Pancreas (tissue), 10 donors: ENCODE measurements around the gene ZAP70. TPM values are rescaled to one million over a fixed set of nuclear protein-coding genes. Genes with fewer than 3 reads are reported as not detected.
A peak's percentile ranks its signal among the peaks of the same experiment; 100 is the strongest.

Experiments
- ATAC-seq, 4 donors: fragments of 200-7000 bp; cut with Tn5 transposase; one replicate each; pipeline versions ENCODE4 v1.8.0 to v1.9.1; 2020; ENCODE audit warnings: mild to moderate bottlenecking in 4 of 4, moderate library complexity in 4 of 4
- DNase-seq, 6 donors: peaks; one replicate each; pipeline ENCODE4 v3.0.0-alpha.2; 2020
- FAIRE-seq: peaks from 2 replicates; lab custom pipeline; 2012; peaks lifted over from hg19 to GRCh38; lab: Jason Lieb, UNC
- H3K27ac ChIP-seq, 4 donors: fragments of 200-600 bp; sonication (generic); 1 replicate in 3 of 4; 2 replicates in 1 of 4; pipeline versions ENCODE4 v1.5.0 to v1.8.0; 2020
- H3K27me3 ChIP-seq, 4 donors: fragments of 200-600 bp; one replicate each; pipeline ENCODE4 v1.8.0; 2021
- H3K36me3 ChIP-seq, 3 donors: fragments of 200-600 bp; sonication (generic) in 1 of 3; one replicate each; pipeline versions ENCODE4 v1.5.0 to v1.8.0; 2020 to 2021
- H3K4me1 ChIP-seq, 3 donors: fragments of 200-600 bp; one replicate each; pipeline ENCODE4 v1.8.0; 2021
- H3K4me3 ChIP-seq, 4 donors: fragments of 200-600 bp; sonication (generic) in 2 of 4; one replicate each; pipeline versions ENCODE4 v1.5.0 to v1.8.0; 2020 to 2021
- H3K9me3 ChIP-seq, 4 donors: fragments of 200-600 bp; one replicate each; pipeline ENCODE4 v1.8.0; 2021
- WGBS, 2 donors: extraction: QIAGEN DNeasy Blood & Tissue Kit; methylation state at CpG; one replicate each; pipeline ENCODE4 v1.1.7; 2013; 5-methylcytosine and 5-hydroxymethylcytosine counted together
- intact Hi-C, 3 donors: fragments of 100-400 bp; cut with DNase I; formaldehyde crosslinking; loops; one replicate each; pipeline versions ENCODE4 v1.11.1 to v1.14.2; 2022
- polyA plus RNA-seq, 2 donors: library from polyadenylated mRNA; stranded (reverse); fragments of 200-250 nt; gene quantifications; one replicate each; pipeline ENCODE4 v1.2.3, GENCODE V29; 2013
- total RNA-seq, 6 donors: library from RNA; stranded (reverse); fragmentation: NEBNext Ultra II Directional in 4 of 6; extraction: Animal tissue kit (Norgen Biotek cat#: 25700) in 4 of 6; gene quantifications; one replicate each; pipeline versions ENCODE4 v1.2.1 to v1.2.4, GENCODE V29; 2021 to 2023
- TF ChIP-seq, protein P1 (sequence below), 4 donors: fragments of 200-600 bp; sonication (generic) in 3 of 4; IDR thresholded peaks; one replicate each; pipeline versions ENCODE4 v1.5.0 to v1.8.0; 2021; ENCODE audit warnings: antibody characterized with exemption in 4 of 4
- donor health status: healthy with polysubstance abuse.
- donor health status: DM: no; HTN: no; CAD: no; lungs with moderate emphysema.
- donor health status: DM: no; HTN: no; CAD: no.
- donor health status: control.
- donor health status: control.
- donor health status: Bipolar disorder and iron deficiency.
- donor health status: DM: yes; HTN: yes; CAD: no.
- donor health status: DM: no; HTN: no; CAD: no.
- donor health status: DM: no; HTN: no; CAD: no.
- donor health status: DM: yes; HTN: yes; CAD: no.

Gene ZAP70
- total and polyA plus RNA-seq, 8 donors, result 0.42 to 2.6 (median 1.3) TPM

- ATAC-seq (peak; percentile 78 to 96 (median 86)), FAIRE-seq (no peak), DNase-seq (peak in 5 of 6 donors; percentile 26 to 75 (median 68))
- Histone ChIP-seq H3K36me3 (no peaks in the 10 kb centered on the region), H3K4me1 (no peaks in the 10 kb centered on the region), H3K4me3 (peak overlapping the region in 1 of 4 donors; percentile 6), H3K9me3 (no peaks in the 10 kb centered on the region), H3K27me3 (no peaks in the 10 kb centered on the region), H3K27ac (no peak overlapping the region)
- intact Hi-C loops, result no loop called here
- WGBS, 2 donors, result 20% methylated on average over 19 of the region's 19 CpGs
- TF ChIP-seq, protein P1, sequence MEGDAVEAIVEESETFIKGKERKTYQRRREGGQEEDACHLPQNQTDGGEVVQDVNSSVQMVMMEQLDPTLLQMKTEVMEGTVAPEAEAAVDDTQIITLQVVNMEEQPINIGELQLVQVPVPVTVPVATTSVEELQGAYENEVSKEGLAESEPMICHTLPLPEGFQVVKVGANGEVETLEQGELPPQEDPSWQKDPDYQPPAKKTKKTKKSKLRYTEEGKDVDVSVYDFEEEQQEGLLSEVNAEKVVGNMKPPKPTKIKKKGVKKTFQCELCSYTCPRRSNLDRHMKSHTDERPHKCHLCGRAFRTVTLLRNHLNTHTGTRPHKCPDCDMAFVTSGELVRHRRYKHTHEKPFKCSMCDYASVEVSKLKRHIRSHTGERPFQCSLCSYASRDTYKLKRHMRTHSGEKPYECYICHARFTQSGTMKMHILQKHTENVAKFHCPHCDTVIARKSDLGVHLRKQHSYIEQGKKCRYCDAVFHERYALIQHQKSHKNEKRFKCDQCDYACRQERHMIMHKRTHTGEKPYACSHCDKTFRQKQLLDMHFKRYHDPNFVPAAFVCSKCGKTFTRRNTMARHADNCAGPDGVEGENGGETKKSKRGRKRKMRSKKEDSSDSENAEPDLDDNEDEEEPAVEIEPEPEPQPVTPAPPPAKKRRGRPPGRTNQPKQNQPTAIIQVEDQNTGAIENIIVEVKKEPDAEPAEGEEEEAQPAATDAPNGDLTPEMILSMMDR (IDR thresholded peaks at IDR 0.05), result peak; percentile 46 to 73 (median 70)
Observed at GRCh38 chr2:97740590-97741182, 27.3 kb downstream of the ZAP70 start.

DNA sequence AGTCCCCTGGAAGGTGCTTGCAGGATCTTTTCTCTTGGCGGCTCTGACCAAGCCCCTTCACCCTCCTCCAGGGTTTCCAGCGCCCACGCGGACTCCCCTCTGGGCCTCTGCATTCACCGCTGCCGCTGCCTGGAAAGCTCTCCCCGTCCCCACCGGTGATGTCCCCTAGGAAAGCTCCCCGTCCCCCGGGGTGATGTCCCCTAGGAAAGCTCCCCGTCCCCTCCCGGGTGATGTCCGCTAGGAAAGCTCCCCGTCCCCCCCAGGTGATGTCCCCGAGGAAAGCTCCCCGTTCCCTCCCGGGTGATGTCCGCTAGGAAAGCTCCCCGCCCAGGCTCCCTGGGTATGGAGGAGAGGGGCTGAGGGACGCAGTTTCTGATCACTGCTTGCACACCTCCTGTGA is 27.9 kb downstream of the ZAP70 start:
- DNase-seq (peak in 1 of 6 donors; percentile 59), FAIRE-seq (no peak), ATAC-seq (no peak)
- Histone ChIP-seq H3K27me3 (no peaks in the 10 kb centered on the region), H3K4me3 (no peak overlapping the region), H3K27ac (no peak overlapping the region), H3K36me3 (no peaks in the 10 kb centered on the region), H3K9me3 (no peaks in the 10 kb centered on the region), H3K4me1 (no peaks in the 10 kb centered on the region)
- TF ChIP-seq, protein P1 (IDR thresholded peaks at IDR 0.05), result no peak
- intact Hi-C loops, result no loop called here
- WGBS, 2 donors, result 88 to 95% methylated on average over 20 of the region's 20 CpGs

DNA sequence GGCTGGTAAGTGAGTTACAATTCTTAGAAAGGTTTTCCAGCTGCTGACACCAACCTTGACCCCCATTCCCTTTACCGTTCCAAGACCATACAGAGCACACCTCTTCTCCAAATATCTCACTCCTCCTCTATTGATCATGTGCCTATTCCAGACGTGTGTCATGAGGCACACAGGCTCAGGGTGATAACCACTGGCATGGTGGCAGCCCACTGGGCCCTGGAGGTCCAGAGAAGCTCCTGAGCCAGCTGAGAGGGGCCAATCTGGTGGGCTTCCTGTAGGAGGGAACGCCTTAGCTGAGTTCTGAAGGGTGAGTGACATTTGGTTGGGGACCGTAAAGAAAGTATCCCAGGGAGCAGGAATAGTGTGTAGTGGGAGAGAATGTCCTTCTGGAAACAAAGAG is 28.3 kb downstream of the ZAP70 start:
- no peaks in the 10 kb centered on the region for H3K9me3 ChIP-seq
- no peak for DNase-seq
- no peak overlapping the region for H3K27ac ChIP-seq
- TF ChIP-seq, protein P1 (IDR thresholded peaks at IDR 0.05), result no peak
- ATAC-seq, result no peak
- H3K27me3 ChIP-seq, result no peaks in the 10 kb centered on the region
- H3K4me1 ChIP-seq, result no peaks in the 10 kb centered on the region
- intact Hi-C loops, result no loop called here
- no peak overlapping the region for H3K4me3 ChIP-seq
- no peaks in the 10 kb centered on the region for H3K36me3 ChIP-seq
- no peak for FAIRE-seq
- 63 to 66% methylated on average over 4 of the region's 4 CpGs for WGBS, 2 donors

DNA sequence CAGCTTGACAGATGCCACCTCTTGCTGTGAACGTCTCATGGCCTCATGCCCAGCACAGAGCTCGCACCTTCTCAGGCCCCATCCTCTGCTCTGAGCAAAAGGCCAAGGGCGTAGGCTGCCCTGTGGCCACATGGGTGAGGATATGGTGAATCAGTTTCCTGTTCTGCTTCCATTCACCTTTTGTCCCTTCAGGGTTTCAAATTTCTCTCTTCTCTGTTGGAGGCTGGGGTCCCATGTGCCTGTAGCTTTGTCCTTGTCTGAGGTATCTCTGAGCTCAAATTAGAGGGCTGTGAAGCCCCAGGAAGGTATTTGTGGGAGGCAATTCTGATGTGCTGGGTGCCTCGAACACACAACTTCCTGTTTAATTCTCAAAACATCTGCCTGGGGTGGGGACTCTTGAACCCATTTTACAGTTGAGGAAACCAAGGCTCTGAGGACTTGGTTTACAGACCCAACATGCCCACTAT is 29.0 kb downstream of the ZAP70 start:
- Histone ChIP-seq H3K36me3 (no peaks in the 10 kb centered on the region), H3K4me1 (no peaks in the 10 kb centered on the region), H3K9me3 (no peaks in the 10 kb centered on the region), H3K27me3 (no peaks in the 10 kb centered on the region), H3K27ac (no peak overlapping the region), H3K4me3 (no peak overlapping the region)
- intact Hi-C loops, result no loop called here
- WGBS, 2 donors, result 76 to 85% methylated on average over 4 of the region's 4 CpGs
- ATAC-seq (no peak), DNase-seq (no peak), FAIRE-seq (no peak)
- TF ChIP-seq, protein P1 (IDR thresholded peaks at IDR 0.05), result no peak

- TF ChIP-seq, protein P1 (IDR thresholded peaks at IDR 0.05), result no peak
- 99% methylated on average over 6 of the region's 6 CpGs for WGBS, 2 donors
- DNase-seq, result no peak
- H3K4me1 ChIP-seq, result no peaks in the 10 kb centered on the region
- no peak for ATAC-seq
- H3K27ac ChIP-seq, result no peak overlapping the region
- intact Hi-C loops, result no loop called here
- H3K4me3 ChIP-seq, result no peak overlapping the region
- no peaks in the 10 kb centered on the region for H3K27me3 ChIP-seq
- FAIRE-seq, result no peak
- H3K36me3 ChIP-seq, result no peaks in the 10 kb centered on the region
- no peaks in the 10 kb centered on the region for H3K9me3 ChIP-seq
Observed at GRCh38 chr2:97743913-97744312, 30.5 kb downstream of the ZAP70 start.
